Measurements from ENCODE around the gene PRC1. TPM values are rescaled to one million over a fixed set of nuclear protein-coding genes. Genes with fewer than 3 reads are reported as not detected.

Gene PRC1
- total RNA-seq, 2 donors from 2014 or later, result 6.2 to 6.9 TPM

DNA sequence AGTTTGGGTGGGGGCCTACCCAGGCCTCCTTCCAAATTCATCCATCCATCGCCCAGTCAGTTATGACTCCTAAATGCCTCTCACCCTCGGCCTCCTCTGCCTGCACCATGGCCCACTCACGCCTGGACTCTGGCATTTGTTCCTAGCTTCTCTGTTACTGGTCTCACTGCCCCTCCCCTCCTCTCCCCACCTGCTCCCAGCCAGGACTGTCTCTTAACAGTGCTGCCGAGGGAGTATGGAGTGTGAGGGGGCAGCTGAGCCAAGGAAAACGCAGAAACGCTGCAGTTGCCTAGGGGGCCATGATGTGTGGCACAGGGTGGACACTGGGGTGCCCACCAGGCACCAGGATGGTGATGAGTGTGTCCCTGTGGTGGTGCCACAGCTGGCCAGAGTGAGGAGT, 36.5 kb downstream of the PRC1 start:
- intact Hi-C loops (cut with DNase I), result loop anchor here (2.0 to 10.0 kb wide), 3 partner anchors 67 to 315 kb away; partner anchors contain the start of gene VPS33B (in 1 of the 2)
- DNase-seq (no peak), ATAC-seq (no peak)

GRCh38 chr15:90957031-90957790, 37.1 kb downstream of the PRC1 start:
- intact Hi-C loops (cut with DNase I), result loop anchor here (2.0 to 10.0 kb wide), 3 partner anchors 68 to 315 kb away; partner anchors contain the start of gene VPS33B (in 1 of the 2)
- DNase-seq, result no peak
- ATAC-seq, result peak; percentile 5 to 11

DNA sequence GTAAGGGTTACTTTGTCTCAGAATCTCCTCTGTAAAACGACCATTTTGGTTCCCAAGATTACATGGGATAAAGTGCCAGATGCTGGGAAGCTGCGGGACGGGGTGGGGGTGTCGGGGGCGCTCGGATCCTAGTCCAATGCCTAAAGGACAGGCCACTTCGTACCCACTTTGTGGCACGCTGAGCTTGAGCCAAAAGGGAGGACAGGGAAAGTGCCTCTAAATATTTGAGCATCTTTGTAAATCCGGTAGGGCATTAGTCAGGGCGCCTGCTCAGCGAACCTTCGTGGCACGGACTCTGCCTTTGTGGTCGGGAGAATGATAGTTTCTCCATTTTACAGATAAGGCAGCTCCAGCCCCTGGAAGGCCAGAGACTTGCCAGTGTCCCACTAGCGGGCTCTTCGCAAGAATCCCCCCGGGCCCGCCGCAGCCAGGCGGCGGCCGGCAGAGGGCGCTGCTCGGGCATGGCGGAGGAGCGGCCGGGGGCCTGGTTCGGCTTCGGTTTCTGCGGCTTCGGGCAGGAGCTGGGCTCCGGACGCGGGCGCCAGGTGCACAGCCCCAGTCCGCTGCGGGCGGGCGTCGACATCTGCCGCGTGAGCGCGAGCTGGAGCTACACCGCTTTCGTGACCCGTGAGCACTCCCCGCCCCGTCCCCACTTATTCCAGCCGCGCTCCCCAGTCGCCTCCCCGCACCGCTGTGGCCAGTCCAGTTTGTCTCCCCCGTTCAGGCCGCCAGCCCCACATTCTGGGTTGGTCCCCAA, 37.9 kb downstream of the PRC1 start:
- peak; percentile 39 to 43 for ATAC-seq
- intact Hi-C loops (cut with DNase I), result loop anchor here (2.0 to 10.0 kb wide), 3 partner anchors 68 to 316 kb away; partner anchors contain the start of gene VPS33B (in 1 of the 2)
- DNase-seq, result peak; percentile 79

- intact Hi-C loops (cut with DNase I), result loop anchor here (2.0 to 10.0 kb wide), 3 partner anchors 69 to 317 kb away; partner anchors contain the start of gene VPS33B (in 1 of the 2)
- no peak for ATAC-seq
- no peak for DNase-seq
Measured at GRCh38 chr15:90955624-90956273, 38.6 kb downstream of the PRC1 start.

GRCh38 chr15:90954712-90955623, 39.4 kb downstream of the PRC1 start, which contains the start of gene RCCD1:
Gene RCCD1 (plus strand): TSS chr15:90954884. CDS start chr15:90956735, 1,851 bp downstream.
- peak; percentile 97 for DNase-seq
- intact Hi-C loops (cut with DNase I), result loop anchor here (5.0 to 10.0 kb wide), 2 partner anchors 70 to 317 kb away; partner anchors contain the start of gene VPS33B (in 1 of the 2)
- ATAC-seq, result peak; percentile 93 to 94

DNA sequence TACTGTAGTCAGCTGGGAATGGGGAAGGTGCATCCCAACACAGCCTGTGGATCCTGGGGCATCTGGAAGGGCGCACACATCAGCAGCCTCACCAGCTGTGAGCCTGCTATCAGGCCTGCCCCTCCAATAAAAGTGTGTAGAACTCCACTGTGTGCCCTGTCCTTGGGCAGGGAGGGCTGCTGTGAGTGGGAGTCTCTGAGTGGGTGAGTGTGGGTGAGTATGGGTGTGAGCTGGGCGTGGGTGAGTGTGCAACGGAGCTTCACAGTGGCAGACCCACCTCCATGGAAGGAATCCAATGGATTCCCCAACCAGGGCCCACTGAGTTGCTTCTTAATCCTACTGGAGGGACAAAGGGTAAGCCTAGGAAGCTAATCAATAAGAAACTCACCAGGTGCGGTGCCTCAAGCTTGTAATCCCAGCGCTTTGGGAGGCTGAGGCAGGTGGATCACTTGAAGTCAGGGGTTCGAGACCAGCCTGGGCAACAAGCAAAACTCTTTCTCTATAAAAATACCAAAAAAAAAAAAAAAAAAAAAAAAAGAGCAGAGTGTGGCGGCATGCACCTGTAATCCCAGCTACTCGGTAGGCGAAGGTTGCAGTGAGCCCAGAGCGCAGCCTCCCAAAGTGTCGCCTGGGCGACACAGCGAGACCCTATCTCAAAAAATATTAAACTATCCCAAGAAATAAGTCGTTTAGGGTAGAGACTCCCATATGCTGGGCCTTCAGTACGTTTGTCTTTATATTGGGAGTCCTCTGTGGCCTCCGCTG, 40.2 kb downstream of the PRC1 start:
- ATAC-seq, result no peak
- DNase-seq, result no peak
- intact Hi-C loops (cut with DNase I), result loop anchor here in 1 of 2 donors (10.0 kb wide), 1 partner anchor 71 kb away; the partner anchor contains the start of gene VPS33B

GRCh38 chr15:90952901-90953677, 41.2 kb downstream of the PRC1 start:
- intact Hi-C loops (cut with DNase I), result loop anchor here in 1 of 2 donors (10.0 kb wide), 1 partner anchor 72 kb away; the partner anchor contains the start of gene VPS33B
- no peak for ATAC-seq
- no peak for DNase-seq

DNA sequence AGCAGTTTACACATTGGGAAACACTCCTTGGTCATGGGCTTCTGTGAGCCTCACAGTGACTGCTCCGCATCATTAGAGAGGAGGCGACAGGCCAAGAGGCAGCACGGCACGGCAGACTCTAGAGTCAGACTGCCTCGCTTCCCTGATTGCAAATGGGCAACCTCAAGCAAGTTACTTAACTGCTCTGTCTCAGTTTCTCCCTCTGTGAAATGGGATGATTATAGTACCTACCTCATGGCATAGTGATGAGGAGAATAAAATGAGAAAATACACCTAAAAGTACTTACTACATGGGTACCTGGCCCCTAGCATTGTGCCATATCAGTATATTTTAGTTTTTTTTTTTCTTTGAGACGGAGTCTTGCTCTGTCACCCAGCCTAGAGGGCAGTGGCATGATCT, 43.7 kb downstream of the PRC1 start:
- ATAC-seq (no peak), DNase-seq (no peak)
- intact Hi-C loops (cut with DNase I), result loop anchor here in 1 of 2 donors (10.0 kb wide), 1 partner anchor 74 kb away; the partner anchor contains the start of gene VPS33B

GRCh38 chr15:90949979-90950675, 44.2 kb downstream of the PRC1 start:
- intact Hi-C loops (cut with DNase I), result loop anchor here in 1 of 2 donors (10.0 kb wide), 1 partner anchor 75 kb away; the partner anchor contains the start of gene VPS33B
- ATAC-seq (no peak), DNase-seq (no peak)

DNA sequence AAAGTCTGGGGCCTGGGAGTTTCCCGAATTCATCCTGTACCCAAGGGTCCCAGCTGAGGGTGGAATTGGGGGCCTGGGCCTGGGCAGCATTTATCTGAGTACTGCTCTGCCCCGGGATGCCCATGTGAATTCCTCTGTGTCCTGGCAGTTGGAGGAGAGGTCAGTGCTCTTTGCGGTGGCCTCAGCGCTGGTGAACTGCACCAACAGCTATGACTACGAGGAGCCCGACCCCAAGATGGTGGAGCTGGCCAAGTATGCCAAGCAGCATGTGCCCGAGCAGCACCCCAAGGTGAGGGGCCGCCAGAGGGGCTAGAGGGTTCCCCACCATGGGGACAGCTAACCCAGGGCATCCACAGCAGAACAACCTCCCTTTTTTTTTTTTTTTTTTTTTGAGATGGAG, 45.8 kb downstream of the PRC1 start:
- DNase-seq (no peak), ATAC-seq (no peak)
- intact Hi-C loops (cut with DNase I), result no loop called here

DNA sequence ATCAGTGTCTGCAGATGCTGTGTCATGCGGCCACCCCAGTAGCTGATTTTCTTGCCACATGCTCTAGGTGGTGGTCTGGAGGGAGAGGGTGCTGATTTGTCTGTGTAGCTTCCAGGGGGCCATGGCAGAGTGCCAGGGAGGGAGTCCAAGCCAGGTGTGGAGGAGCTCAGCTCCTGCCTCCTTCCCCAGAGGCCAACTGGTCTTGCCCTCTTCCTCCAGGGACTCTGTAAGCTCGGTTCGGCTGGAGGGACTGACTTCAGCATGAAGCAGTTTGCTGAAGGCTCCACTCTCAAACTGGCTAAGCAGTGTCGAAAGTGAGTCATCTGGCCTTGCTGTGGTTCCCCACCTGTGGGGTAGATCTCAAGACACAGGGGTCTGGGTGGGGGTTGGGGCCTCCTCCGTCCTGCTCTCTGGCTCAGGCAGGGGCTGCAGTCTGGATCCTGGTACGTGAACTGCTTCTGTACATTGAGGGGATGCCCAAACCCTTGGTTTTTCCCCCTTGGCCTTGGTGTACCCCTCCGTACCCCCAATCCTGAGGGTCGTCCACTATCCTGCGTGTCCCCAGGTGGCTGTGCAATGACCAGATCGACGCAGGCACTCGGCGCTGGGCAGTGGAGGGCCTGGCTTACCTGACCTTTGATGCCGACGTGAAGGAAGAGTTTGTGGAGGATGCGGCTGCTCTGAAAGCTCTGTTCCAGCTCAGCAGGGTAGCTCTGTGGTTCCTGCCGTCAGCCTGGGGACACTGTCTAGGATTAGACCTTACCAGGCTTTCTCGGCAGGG, 46.6 kb downstream of the PRC1 start:
- no peak for ATAC-seq
- no peak for DNase-seq
- intact Hi-C loops (cut with DNase I), result no loop called here

DNA sequence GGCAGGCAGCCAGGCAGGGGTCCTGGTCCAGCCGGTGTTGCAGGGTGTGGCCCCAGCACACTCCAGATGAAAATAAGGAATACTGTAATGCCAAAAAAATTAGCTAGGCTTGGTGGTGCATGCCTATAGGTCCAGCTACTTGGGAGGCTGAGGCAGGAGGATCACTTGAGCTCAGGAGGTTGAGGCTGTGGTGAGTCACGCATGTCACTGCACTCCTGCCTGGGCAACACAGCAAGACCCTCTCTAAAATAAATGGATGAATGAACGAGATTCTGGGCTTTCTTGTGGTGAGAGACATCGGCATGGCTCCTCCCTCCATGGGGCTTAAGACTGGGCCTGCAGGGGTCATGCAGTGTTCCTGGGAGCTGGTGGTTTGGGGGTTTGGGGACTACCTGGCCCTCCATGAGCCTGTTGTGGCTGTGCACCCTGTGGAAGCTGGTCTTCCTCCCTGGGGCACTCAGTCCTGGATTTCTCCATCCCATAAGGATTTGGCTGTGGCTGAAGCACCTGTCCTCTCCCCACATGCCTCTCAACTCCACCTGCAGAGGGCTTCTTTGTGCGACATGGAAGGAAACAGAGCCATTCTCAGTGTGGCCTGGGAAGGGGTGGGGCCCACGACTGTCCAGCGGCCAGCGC, 47.3 kb downstream of the PRC1 start:
- intact Hi-C loops (cut with DNase I), result no loop called here
- no peak for ATAC-seq
- DNase-seq, result no peak

DNA sequence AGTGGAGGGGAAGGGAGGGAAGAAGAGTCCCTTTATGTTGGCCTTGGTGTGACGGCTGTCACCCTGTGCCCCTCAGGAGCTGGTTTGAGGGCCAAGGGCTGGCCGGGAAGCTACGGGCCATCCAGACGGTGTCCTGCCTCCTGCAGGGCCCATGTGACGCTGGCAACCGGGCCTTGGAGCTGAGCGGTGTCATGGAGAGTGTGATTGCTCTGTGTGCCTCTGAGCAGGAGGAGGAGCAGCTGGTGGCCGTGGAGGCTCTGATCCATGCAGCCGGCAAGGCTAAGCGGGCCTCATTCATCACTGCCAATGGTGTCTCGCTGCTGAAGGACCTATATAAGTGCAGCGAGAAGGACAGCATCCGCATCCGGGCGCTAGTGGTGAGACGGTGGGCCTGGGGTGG, 47.8 kb downstream of the PRC1 start:
- ATAC-seq (no peak), DNase-seq (no peak)
- intact Hi-C loops (cut with DNase I), result no loop called here

GRCh38 chr15:90945091-90945490, 49.2 kb downstream of the PRC1 start:
- DNase-seq (no peak), ATAC-seq (no peak)
- intact Hi-C loops (cut with DNase I), result no loop called here
